K562 (cell line): ENCODE measurements around the gene PUM1. TPM values are rescaled to one million over a fixed set of nuclear protein-coding genes. Genes with fewer than 3 reads are reported as not detected.

Experiments
- CBFA2T2 ChIP-seq: fragments of 450-650 bp; conservative IDR thresholded peaks from 2 replicates; pipeline ENCODE4 v1.6.1; 2017; ENCODE audit warnings: mild to moderate bottlenecking
- CCNT2 ChIP-seq: IDR thresholded peaks from 2 replicates; pipeline ENCODE4 v1.6.1; 2011; ENCODE audit warnings: borderline replicate concordance, low read depth, mild to moderate bottlenecking, moderate library complexity, mixed read lengths, low read length; ENCODE audit not compliant: insufficient read length; ENCODE audit errors: extremely low read depth
- HDAC1 ChIP-seq, 2 experiments: fragments of 450-650 bp; IDR thresholded peaks; 2 replicates each; pipeline ENCODE4 v1.6.1; 2016 to 2017; ENCODE audit warnings: inconsistent platforms in 1 of 2, mild to moderate bottlenecking in 1 of 2, moderate library complexity in 1 of 2
- MAFG ChIP-seq: fragments of 450-650 bp; conservative IDR thresholded peaks from 2 replicates; pipeline ENCODE4 v1.6.1; 2016; ENCODE audit warnings: missing genetic modification characterization, missing compliant biosample characterization
- MAZ ChIP-seq, 2 experiments: fragments of 450-650 bp in 1 of 2; sonication (generic) in 1 of 2; formaldehyde crosslinking; IDR thresholded peaks in 1 of 2; conservative IDR thresholded peaks in 1 of 2; 2 replicates each; pipeline versions ENCODE4 v1.4.0 to v1.5.0; 2020; ENCODE audit warnings: mild to moderate bottlenecking in 1 of 2, missing genetic modification reagents in 1 of 2
- POLR2G ChIP-seq: fragments of 200-400 bp; formaldehyde crosslinking; IDR thresholded peaks from 2 replicates; pipeline ENCODE4 v1.6.1; 2017; ENCODE audit warnings: low read depth, mild to moderate bottlenecking, antibody characterized with exemption, low read length, moderate library complexity
- SOX6 ChIP-seq: fragments of 450-650 bp; IDR thresholded peaks from 2 replicates; pipeline ENCODE4 v1.6.1; 2014; ENCODE audit warnings: mild to moderate bottlenecking
- ZFX ChIP-seq: sonication (generic); formaldehyde crosslinking; IDR thresholded peaks from 2 replicates; pipeline ENCODE4 v1.8.0; 2022; ENCODE audit warnings: mild to moderate bottlenecking, missing genetic modification reagents, moderate library complexity
- ZNF324 ChIP-seq: fragments of 250-450 bp; sonication (Bioruptor Pico); IDR thresholded peaks from 2 replicates; pipeline ENCODE4 v1.4.0; 2020; ENCODE audit warnings: mild to moderate bottlenecking
- ZNF644 ChIP-seq: fragments of 200-800 bp; sonication (Bioruptor generic); IDR thresholded peaks from 2 replicates; pipeline ENCODE4 v1.6.1; 2016; ENCODE audit warnings: low read depth, missing genetic modification characterization, missing compliant biosample characterization
- polyA plus RNA-seq, 8 experiments: library from polyadenylated mRNA; depleted of rRNA in 4 of 8; stranded (reverse) in 5 of 8; unstranded in 3 of 8; fragments of >200 nt; fragmentation: Nextera tagmentation in 2 of 8; fragmentation: Illumina TruSeq in 1 of 8; extraction: Ambion mirVana in 2 of 8; extraction: Trizol in 1 of 8; gene quantifications; 2 replicates each; pipeline versions ENCODE4 v1.2.1 to v1.2.3, GENCODE V29; 2011 to 2014; ENCODE audit warnings: inconsistent platforms in 1 of 8, missing spikeins in 1 of 8
- total RNA-seq, 7 experiments: library from RNA; depleted of rRNA in 6 of 7; stranded (reverse); fragments of >200 nt in 6 of 7; fragmentation: Illumina TruSeq in 2 of 7; extraction: Trizol in 2 of 7; gene quantifications; 2 replicates each; pipeline versions ENCODE4 v1.2.1 to v1.2.3, GENCODE V29; 2011 to 2021; ENCODE audit warnings: low replicate concordance in 1 of 7
- TF ChIP-seq, protein P1 (sequence below): sonication (generic); formaldehyde crosslinking; IDR thresholded peaks from 2 replicates; pipeline ENCODE4 v1.8.0; 2022; ENCODE audit warnings: mild to moderate bottlenecking, missing genetic modification reagents
- TF ChIP-seq, protein P2 (sequence below): fragments of 250-450 bp; sonication (Bioruptor Pico); IDR thresholded peaks from 2 replicates; pipeline ENCODE4 v1.5.0; 2021; ENCODE audit warnings: mild to moderate bottlenecking, moderate library complexity
- TF ChIP-seq, protein P3 (sequence below): fragments of 250-450 bp; sonication (Bioruptor Pico); IDR thresholded peaks from 2 replicates; pipeline ENCODE4 v1.4.0; 2020; ENCODE audit warnings: mild to moderate bottlenecking, moderate library complexity

PUM1 gene
- total and polyA plus RNA-seq, 9 of the 15 experiments (the other 6 are each of a cell fraction or from before 2014, with no cell fraction given): 37.7 to 104 (median 55.7) TPM

DNA sequence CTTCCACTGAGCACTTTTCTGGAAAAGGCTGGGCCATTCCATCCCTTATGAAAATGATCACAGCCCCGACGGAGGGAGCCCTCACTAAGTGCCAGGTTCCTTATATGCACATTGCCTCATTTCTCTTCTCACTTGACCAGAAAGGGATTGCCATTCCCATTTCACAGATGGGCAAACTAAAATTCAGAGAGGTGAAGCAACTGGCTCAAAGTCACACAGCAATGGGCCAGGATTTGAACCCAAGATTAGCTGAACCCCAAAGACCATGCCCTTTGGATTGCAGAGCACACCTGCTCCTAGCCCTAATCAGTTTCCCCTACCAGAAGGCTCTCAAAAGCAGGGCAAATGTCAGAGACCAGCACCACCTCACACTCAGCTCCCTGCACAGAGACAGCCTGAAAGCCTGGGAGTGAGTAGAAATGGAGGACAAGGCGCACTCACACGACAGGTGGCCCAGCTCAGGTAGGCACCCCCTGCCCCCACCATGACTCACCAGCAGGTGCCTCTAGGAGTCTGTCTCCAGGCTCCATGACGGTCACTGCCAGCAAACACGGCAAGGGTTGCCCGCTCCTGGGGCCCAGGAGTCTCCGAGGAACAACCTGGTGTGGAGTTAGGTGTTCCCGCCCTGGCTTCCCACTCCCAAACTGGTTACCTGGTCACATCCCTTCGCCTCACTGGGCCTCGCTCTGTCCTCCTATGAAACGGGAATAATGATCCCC lies 178.6 kb downstream of the PUM1 start (continued):
- TF ChIP-seq CCNT2 (no peak), ZNF324 (CRISPR knock-in tag) (0 out of 2 replicates have a peak, but pooled peaks have one; percentile 4), MAZ (CRISPR knock-in tag; conservative IDR thresholded peaks at IDR 0.05 in 1 of 2, IDR thresholded peaks at IDR 0.05 in 1 of 2) (no peak), ZNF644 (tag) (no peak), ZFX (no peak), SOX6 (no peak), POLR2G (peak; percentile 59), HDAC1 (IDR thresholded peaks at IDR 0.05) (peak in 1 of 2 experiments; percentile 31; a peak in 1 of 4 replicates), CBFA2T2 (no peak), MAFG (tag) (no peak)
- TF ChIP-seq, protein P1, sequence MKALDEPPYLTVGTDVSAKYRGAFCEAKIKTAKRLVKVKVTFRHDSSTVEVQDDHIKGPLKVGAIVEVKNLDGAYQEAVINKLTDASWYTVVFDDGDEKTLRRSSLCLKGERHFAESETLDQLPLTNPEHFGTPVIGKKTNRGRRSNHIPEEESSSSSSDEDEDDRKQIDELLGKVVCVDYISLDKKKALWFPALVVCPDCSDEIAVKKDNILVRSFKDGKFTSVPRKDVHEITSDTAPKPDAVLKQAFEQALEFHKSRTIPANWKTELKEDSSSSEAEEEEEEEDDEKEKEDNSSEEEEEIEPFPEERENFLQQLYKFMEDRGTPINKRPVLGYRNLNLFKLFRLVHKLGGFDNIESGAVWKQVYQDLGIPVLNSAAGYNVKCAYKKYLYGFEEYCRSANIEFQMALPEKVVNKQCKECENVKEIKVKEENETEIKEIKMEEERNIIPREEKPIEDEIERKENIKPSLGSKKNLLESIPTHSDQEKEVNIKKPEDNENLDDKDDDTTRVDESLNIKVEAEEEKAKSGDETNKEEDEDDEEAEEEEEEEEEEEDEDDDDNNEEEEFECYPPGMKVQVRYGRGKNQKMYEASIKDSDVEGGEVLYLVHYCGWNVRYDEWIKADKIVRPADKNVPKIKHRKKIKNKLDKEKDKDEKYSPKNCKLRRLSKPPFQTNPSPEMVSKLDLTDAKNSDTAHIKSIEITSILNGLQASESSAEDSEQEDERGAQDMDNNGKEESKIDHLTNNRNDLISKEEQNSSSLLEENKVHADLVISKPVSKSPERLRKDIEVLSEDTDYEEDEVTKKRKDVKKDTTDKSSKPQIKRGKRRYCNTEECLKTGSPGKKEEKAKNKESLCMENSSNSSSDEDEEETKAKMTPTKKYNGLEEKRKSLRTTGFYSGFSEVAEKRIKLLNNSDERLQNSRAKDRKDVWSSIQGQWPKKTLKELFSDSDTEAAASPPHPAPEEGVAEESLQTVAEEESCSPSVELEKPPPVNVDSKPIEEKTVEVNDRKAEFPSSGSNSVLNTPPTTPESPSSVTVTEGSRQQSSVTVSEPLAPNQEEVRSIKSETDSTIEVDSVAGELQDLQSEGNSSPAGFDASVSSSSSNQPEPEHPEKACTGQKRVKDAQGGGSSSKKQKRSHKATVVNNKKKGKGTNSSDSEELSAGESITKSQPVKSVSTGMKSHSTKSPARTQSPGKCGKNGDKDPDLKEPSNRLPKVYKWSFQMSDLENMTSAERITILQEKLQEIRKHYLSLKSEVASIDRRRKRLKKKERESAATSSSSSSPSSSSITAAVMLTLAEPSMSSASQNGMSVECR (CRISPR knock-in tag): no peak
- TF ChIP-seq, protein P2, sequence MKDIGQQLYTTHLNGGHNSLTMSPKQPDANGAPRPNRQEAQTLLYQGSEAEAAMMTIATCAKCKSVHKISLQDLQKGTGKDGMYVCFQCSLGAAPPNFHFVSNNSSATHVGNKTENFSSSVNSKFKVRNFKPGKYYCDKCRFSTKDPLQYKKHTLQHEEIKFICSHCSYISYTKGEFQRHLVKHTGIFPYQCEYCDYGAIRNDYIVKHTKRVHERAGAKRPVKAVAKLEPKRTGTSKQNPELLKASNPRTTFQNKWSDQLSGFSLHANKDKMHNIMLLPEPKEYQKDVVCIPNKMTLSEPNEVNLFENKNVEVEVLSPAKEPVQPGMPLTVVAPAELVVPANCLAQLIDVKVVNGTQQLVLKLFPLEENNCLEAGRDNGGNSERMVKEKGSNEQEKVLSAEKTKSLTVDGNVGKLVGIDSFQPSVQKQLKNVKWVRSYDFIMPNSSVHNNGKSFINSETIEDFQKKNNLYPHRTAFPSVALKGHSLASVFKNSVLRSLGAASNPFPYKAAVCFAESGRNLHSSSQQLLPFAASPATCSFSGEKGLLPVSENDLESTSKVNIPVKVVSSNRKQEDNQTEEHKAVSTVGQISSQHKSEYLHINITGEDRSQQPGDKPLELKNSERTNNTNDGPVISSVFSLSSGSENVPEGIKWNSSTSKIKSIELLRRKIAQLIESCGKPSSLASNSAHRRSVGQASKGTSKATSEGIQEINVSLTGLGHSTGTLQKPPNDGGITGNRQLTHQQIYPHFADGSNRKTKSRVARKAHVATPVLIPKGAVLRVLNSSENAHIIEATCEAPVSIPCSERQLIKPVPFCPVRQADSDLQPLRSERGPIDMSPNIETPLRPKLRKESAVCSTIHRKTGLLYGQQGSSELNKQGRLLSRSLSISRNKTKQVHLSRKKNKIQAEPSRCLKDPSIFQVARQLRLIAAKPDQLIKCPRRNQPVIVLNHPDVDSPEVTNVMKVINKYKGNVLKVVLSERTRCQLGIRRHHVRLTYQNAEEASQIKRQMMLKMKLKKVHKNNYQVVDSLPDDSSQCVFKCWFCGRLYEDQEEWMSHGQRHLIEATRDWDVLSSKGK (CRISPR knock-in tag): no peak
- TF ChIP-seq, protein P3, sequence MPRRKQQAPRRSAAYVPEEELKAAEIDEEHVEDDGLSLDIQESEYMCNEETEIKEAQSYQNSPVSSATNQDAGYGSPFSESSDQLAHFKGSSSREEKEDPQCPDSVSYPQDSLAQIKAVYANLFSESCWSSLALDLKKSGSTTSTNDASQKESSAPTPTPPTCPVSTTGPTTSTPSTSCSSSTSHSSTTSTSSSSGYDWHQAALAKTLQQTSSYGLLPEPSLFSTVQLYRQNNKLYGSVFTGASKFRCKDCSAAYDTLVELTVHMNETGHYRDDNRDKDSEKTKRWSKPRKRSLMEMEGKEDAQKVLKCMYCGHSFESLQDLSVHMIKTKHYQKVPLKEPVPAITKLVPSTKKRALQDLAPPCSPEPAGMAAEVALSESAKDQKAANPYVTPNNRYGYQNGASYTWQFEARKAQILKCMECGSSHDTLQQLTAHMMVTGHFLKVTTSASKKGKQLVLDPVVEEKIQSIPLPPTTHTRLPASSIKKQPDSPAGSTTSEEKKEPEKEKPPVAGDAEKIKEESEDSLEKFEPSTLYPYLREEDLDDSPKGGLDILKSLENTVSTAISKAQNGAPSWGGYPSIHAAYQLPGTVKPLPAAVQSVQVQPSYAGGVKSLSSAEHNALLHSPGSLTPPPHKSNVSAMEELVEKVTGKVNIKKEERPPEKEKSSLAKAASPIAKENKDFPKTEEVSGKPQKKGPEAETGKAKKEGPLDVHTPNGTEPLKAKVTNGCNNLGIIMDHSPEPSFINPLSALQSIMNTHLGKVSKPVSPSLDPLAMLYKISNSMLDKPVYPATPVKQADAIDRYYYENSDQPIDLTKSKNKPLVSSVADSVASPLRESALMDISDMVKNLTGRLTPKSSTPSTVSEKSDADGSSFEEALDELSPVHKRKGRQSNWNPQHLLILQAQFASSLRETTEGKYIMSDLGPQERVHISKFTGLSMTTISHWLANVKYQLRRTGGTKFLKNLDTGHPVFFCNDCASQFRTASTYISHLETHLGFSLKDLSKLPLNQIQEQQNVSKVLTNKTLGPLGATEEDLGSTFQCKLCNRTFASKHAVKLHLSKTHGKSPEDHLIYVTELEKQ (CRISPR knock-in tag): no peak
